Mucosa of rectum (tissue), 2 donors: ENCODE results near the gene TSPAN18.

Experiments used
- H3K27ac ChIP-seq, 2 donors: one replicate each; pipeline ENCODE4 v1.7.0; 2013; ENCODE audit warnings: inconsistent platforms in 2 of 2, low read depth in 2 of 2, low read length in 2 of 2
- H3K27me3 ChIP-seq, 2 donors: one replicate each; pipeline ENCODE4 v1.7.0; 2013; ENCODE audit warnings: low read length in 2 of 2; ENCODE audit not compliant: control insufficient read depth in 2 of 2, insufficient read depth in 2 of 2
- H3K36me3 ChIP-seq, 2 donors: one replicate each; pipeline ENCODE4 v1.7.0; 2013; ENCODE audit warnings: low read length in 2 of 2; ENCODE audit not compliant: control insufficient read depth in 2 of 2, insufficient read depth in 2 of 2
- H3K4me1 ChIP-seq, 2 donors: one replicate each; pipeline ENCODE4 v1.7.0; 2013; ENCODE audit warnings: low read length in 2 of 2, mild to moderate bottlenecking in 1 of 2; ENCODE audit not compliant: control insufficient read depth in 2 of 2, insufficient read depth in 2 of 2
- H3K4me3 ChIP-seq, 2 donors: one replicate each; pipeline ENCODE4 v1.7.0; 2013; ENCODE audit warnings: low read length in 2 of 2
- H3K9ac ChIP-seq, 2 donors: one replicate each; pipeline ENCODE4 v1.7.0; 2013; ENCODE audit warnings: low read length in 2 of 2, low read depth in 1 of 2, mild to moderate bottlenecking in 1 of 2
- H3K9me3 ChIP-seq, 2 donors: one replicate each; pipeline ENCODE4 v1.7.0; 2013; ENCODE audit warnings: low read length in 2 of 2; ENCODE audit not compliant: control insufficient read depth in 2 of 2
- donor health status: healthy.
- donor health status: Normal muscosa, but diverticular disease.

Gene TSPAN18

DNA sequence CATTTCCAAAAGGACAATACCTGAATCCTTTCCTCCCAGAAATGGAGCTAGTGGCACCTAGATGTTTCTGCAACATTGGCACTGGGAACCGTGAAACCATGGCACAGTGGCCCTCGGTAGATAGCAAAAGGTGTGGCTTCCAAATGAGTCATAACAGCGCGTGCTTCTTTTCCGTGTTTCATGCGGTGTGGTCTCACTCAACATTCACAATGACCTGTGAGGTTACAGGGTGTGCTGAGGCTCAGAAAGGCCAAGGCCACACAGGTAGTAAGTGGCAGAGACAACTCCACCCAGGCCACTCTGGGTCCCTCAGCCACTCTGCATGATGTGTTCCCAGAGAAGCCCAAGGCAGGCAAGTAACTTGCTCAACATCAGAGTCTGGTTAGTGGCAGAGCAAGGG lies 156.5 kb downstream of the TSPAN18 start:
- H3K27me3 ChIP-seq, result peaks cover 0 to 3% of the 10 kb centered on the region in 2 donors

DNA sequence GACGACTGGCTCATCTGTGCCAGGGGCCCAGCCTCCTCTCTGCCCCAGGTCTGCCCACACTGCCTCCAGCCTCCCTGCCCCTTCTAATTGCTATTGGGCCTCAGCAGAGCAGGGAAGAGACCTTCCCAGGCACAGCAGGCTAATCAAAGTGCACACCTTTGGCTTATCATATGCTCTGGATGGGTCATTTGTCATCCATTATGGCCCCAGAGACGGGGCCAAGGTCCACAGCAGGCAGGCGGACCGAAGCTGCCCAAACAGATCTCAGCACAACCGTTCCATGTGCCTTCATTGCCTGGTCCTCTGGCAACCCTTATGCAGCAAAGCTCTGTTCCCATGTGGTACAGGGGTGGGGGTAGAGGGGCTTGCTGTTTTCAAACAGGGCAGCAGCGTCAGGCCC lies 157.3 kb downstream of the TSPAN18 start:
- Histone ChIP-seq H3K36me3 (no peaks in the 10 kb centered on the region), H3K27ac (no peak overlapping the region), H3K9me3 (no peaks in the 10 kb centered on the region), H3K9ac (no peak overlapping the region), H3K4me3 (no peak overlapping the region), H3K27me3 (peaks cover 0 to 3% of the 10 kb centered on the region in 2 donors), H3K4me1 (peaks cover 0 to 7% of the 10 kb centered on the region in 2 donors)

More for the DNA sequence above, 156.5 kb downstream of the TSPAN18 start:
- Histone ChIP-seq H3K27ac (peak overlapping the region; percentile 31 to 41), H3K4me1 (peaks cover 0 to 7% of the 10 kb centered on the region in 2 donors), H3K9me3 (no peaks in the 10 kb centered on the region), H3K36me3 (no peaks in the 10 kb centered on the region), H3K4me3 (no peak overlapping the region), H3K9ac (no peak overlapping the region)

DNA sequence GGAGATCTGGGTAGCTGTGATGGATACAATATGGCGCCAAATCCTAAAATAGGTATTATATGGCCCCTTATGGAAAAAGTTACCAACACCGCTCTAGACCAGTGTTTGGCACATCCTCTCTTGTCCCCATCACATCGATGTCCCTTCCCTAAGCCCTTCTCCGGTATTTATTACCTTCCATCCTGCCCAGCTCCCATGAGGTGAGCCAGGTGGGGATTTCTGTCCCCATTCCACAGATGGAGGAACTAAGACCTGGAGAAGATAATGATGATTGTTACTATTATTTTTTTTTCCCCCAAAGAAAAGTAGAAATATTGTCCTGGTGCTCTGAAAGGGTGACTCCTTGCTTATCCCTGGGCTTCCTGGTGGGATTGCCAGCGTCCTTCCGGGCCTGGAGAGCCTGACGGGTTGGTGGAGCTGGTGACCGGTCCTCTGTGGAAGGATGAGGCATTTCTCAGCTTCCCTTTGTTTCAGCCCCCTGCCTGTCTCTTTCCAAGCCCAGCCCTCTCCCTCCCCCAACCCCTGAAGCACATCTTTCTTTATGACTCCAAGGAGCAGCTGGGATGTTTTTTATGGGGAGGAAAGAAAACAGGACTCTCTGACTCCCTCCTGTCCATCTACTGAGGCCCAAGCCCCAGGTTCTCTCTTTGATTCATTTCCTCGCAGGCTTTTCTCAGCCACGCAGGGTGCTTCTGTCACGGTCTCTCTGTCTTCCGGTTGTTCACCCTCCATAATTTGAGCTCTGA lies 158.5 kb downstream of the TSPAN18 start:
- no peak overlapping the region for H3K27ac ChIP-seq
- H3K27me3 ChIP-seq, result peaks cover 0 to 3% of the 10 kb centered on the region in 2 donors
- H3K4me1 ChIP-seq, result peaks cover 0 to 7% of the 10 kb centered on the region in 2 donors
- H3K9ac ChIP-seq, result no peak overlapping the region
- H3K4me3 ChIP-seq, result no peak overlapping the region
- no peaks in the 10 kb centered on the region for H3K36me3 ChIP-seq
- H3K9me3 ChIP-seq, result no peaks in the 10 kb centered on the region

DNA sequence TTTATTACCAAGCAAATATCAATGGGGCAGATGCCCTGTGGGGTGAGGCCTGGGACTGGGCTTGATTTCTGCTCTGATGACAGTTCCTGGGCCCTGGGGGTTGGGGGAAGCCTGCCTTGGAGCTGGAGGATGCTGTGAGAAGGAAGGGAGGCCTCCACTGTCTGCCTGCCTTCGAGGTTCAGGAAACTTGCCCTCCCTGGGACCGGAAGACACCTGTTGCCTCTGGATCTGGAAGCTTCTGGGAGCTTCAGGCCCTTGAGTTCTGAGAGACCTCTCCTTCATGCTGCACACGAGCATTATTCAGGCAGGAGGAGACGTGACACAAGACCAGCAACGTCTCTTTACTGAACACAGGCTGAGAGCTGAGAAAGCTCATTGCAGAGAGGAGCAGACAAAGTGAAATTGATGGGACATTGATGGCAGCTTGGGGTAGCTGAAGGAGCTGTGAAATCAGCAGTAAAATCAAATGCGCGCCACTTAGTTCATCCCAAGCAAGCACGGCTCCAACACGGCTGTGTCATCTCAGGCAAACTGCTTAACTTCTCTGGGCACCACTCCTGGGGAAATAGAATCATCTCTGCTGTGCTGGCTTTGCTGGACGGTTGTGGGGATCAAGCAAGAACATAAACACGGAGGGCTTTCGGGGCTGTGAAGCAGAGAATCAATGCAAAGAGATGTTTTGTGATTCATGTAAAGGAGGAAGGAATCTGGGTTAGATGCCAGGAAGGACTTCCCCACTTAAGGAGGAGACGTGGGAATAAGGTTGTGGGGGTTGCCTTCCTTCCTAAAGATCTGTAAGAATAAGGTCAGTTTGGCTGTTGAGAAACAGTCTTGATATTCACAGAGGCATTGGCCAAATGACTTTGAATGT lies 159.4 kb downstream of the TSPAN18 start:
- Histone ChIP-seq H3K27ac (peak overlapping the region in 1 of 2 donors; percentile 0), H3K4me1 (peaks cover 0 to 7% of the 10 kb centered on the region in 2 donors), H3K27me3 (peaks cover 0 to 3% of the 10 kb centered on the region in 2 donors), H3K36me3 (no peaks in the 10 kb centered on the region), H3K9ac (no peak overlapping the region), H3K4me3 (no peak overlapping the region), H3K9me3 (no peaks in the 10 kb centered on the region)

DNA sequence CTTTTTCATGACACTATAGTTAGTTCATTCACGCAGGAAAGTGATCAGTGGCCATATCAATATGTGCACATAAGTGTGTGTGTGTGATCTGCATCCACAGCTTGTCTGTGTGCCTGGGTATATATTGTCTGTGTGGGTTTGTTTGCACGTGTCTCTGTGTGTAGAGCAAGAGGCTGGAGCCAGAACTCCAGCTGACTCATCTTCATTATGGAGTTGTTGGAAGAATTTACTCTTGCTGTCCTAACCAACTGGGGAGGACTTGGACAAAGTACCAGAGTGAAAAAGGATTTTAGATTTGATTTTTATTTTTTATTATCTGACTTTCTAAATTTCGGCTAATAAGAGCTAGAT lies 160.0 kb downstream of the TSPAN18 start:
- Histone ChIP-seq H3K36me3 (no peaks in the 10 kb centered on the region), H3K4me3 (no peak overlapping the region), H3K27ac (no peak overlapping the region), H3K9ac (no peak overlapping the region), H3K27me3 (peaks cover 0 to 2% of the 10 kb centered on the region in 2 donors), H3K4me1 (peaks cover 0 to 7% of the 10 kb centered on the region in 2 donors), H3K9me3 (no peaks in the 10 kb centered on the region)

DNA sequence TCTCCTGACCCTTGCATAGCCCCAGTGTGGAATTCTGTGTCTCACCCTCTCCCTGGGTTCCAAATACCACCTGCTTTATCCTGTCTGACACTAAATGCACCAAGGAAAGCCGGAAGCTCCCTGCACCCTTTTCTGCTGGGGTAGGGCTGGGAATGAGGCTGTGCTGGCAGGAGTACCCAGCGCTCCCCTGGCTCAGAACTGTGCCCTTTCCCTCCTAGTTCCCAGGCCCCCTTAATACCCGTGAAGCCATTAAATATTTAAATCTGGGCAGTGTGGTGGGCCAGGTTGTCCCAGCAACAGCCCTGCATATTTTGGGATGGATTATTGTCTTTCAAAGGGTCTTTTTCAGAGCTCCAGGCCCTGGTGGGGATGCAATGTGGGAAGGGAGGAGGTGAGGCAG lies 160.9 kb downstream of the TSPAN18 start:
- H3K27ac ChIP-seq, result no peak overlapping the region
- H3K9ac ChIP-seq, result no peak overlapping the region
- no peaks in the 10 kb centered on the region for H3K36me3 ChIP-seq
- no peaks in the 10 kb centered on the region for H3K9me3 ChIP-seq
- H3K27me3 ChIP-seq, result no peaks in the 10 kb centered on the region
- H3K4me1 ChIP-seq, result peaks cover 0 to 6% of the 10 kb centered on the region in 2 donors
- no peak overlapping the region for H3K4me3 ChIP-seq

DNA sequence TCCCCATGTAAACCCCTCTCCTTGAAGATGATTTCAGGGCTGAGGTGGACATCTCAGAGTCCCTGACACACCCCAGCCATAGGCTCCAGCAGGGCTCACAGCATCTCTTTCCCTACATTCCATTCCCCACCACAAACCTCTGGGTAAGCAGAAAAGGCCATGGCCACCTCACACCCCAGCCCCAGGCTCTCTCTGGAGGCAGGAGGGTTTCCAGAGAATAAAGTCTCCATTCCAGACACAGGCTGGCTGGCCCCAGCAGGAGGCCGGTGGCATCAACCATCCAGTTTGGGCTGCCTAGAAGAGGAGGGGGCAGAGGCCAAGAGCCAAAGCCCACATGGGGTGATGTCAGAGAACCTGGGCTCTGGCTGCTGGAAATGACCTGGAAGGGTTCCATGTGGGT lies 162.5 kb downstream of the TSPAN18 start:
- H3K4me1 ChIP-seq, result peaks cover 0 to 3% of the 10 kb centered on the region in 2 donors
- H3K27ac ChIP-seq, result no peak overlapping the region
- H3K27me3 ChIP-seq, result peaks cover 0 to 2% of the 10 kb centered on the region in 2 donors
- no peaks in the 10 kb centered on the region for H3K9me3 ChIP-seq
- no peak overlapping the region for H3K9ac ChIP-seq
- no peaks in the 10 kb centered on the region for H3K36me3 ChIP-seq
- no peak overlapping the region for H3K4me3 ChIP-seq

DNA sequence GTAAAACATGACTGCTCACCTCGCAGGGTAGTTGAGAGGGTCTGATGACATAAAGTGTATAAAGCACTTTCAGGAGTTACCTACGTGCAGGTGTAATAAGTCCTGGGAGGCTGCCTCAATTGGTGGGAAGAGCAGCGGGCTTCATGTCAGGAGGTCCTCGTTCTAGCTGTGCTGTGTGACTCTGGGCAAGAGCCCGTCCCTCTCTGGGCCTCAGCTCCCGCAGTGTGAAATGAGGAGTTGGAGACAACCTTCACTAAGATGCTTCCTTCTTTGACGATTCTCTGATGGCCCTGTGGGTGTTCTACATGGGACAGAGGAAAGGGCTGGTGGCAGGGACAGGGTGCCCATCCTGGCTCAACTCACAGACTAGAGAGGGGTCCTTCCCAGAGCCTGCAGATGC lies 166.1 kb downstream of the TSPAN18 start:
- Histone ChIP-seq H3K4me1 (no peaks in the 10 kb centered on the region), H3K9me3 (no peaks in the 10 kb centered on the region), H3K9ac (no peak overlapping the region), H3K36me3 (no peaks in the 10 kb centered on the region), H3K4me3 (no peak overlapping the region), H3K27ac (no peak overlapping the region), H3K27me3 (peaks cover 0 to 2% of the 10 kb centered on the region in 2 donors)

DNA sequence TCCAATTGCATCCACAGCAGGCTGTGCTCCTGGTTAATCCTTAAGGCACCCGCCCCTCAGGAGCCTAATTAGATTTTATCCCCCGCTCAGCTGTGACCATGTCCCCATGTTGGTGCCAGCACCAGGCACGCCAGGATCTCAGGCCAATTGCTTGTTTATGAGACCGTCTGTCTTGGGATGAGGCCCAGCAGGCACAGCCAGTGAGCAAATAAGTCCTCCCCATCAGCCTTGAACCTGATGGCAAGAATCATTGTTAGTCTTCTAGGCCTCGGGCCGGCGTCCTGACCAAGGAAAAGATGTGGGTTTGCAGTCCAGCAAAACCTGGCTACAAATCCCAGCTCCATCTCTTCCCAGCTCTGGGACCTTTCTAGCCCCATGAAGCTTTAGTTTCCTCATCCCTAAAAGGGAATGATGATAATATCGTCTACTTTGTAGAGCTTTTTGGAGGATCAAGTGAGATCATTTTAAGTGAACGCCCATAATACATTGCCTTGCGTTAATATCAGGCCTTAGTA lies 166.6 kb downstream of the TSPAN18 start:
- peaks cover 0 to 2% of the 10 kb centered on the region in 2 donors for H3K27me3 ChIP-seq
- no peaks in the 10 kb centered on the region for H3K36me3 ChIP-seq
- no peak overlapping the region for H3K4me3 ChIP-seq
- H3K4me1 ChIP-seq, result no peaks in the 10 kb centered on the region
- H3K27ac ChIP-seq, result peak overlapping the region in 1 of 2 donors; percentile 7
- no peaks in the 10 kb centered on the region for H3K9me3 ChIP-seq
- no peak overlapping the region for H3K9ac ChIP-seq
